Stimulated activated CD8-positive, alpha-beta memory T cell treated with anti-CD3 and anti-CD28 coated beads, Interleukin-15, amount 100 ng/mL, for 48 hours (primary cell): ENCODE data around the gene LAMA2.

Source experiments
- DNase-seq, 2 donors: peaks; one replicate each; pipeline ENCODE4 v3.0.0-alpha.2; 2020; ENCODE audit warnings: low read depth in 2 of 2

The LAMA2 gene

DNA sequence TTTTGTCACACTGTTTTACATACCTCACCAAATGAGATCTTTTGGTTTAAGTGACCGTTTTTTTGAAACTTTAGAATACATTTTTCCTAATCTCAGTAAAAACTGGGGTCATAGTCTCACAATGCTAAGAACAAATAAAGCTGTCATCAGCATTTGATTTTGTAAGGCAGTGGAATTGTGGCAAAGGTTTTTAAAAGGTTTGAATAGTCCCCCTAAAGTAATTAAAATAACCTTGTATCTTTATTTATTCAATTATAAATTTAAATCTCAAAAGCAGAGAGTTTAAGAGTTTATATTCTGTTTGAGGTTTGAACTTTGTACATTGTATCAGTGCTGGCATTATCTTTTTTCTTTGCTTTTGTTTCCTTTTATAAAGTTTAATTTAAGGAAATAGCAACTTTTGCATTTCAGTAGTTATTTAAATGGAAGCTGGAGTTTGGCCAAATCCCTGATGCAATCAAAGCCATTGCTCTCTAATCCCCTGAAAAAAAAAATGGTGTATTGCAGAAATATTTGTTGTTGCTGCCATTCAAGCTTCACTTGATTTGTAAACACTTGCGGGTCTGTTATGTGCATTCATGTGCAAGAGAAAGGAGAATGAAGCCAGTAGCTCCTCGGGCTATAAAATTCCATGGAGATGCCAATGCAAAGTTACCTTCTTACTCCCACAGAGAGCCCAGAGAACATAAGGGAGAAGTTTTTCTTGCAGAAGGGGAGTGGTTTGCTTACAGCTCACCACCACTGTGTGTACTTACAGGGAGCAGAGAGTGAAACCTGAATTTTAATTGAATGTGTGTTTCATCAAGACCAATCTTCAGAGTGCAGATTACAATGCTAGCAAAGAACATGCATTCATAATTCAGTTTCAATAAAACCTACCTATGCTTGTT is 435.2 kb downstream of the LAMA2 start:
- no peak for DNase-seq

DNA sequence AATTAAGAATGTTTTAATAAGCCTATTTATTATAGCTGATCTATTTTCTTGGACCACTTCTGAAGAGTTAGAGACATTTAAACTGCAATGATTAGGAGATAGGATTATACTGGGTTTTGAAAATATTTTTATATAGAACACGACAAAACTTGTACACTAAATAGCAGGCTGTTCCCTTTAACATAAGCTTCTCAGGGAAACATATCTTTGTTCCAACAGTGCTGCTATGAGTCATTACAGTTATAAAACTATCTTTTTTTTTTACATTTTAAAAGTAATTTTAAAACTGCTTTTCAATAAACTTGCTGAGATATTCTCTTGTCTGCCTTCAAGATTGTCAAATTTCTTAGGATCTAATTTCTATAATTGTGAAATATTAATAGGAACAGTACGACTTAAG is 438.0 kb downstream of the LAMA2 start:
- DNase-seq: no peak

DNA sequence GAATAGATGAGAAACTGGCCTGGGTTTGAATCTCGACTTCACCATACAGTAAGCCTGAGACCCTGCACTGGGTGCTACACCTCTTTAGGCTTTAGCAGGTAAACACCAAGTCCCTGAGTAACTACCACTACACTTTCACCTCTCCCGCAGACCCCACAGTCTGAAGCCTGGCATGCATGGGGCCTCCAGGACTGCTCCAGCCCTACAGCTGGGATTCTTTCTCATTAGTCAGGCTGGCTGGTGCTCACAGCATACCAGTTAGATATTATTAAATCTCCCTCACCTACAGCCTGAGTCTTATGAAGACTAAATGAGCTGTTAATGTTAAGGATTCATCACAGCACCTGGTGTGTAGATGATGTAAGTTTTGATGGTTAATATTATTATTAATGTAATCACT is 438.4 kb downstream of the LAMA2 start:
- DNase-seq: no peak

DNA sequence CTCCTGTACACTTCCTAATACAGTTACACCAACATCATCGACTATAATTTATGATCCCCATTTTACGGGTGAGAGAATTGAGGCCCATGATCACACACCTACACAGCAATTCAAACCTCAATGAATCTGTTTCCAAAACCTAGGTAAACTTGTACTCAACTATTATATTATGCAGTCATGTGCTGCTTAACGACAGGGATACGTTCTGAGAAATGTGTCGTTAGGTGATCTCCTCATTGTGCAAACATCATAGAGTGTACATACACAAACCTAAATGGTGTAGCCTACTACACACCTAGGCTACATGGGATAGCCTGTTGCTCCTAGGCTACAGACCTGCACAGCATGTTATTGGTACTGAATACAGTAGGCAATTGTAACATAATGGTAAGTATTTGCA is 441.4 kb downstream of the LAMA2 start:
- no peak for DNase-seq

DNA sequence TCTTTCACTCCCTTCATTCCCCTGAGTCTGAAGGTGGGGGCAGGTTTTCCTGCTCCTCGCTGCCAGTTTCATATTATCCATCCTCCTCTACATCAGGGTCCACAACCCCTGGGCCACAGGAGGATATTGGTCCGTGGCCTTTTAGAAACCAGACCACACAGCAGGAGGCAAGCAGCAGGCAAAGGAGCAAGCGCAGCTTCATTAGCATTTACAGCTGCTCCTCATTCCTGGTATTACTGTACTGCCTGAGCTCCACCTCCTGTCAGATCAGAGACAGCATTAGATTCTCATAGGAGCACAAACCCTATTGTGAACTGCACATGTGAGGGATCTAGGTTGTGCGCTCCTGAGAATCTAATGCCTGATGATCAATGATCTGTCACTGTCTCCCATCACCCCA is 446.7 kb downstream of the LAMA2 start:
- no peak for DNase-seq

DNA sequence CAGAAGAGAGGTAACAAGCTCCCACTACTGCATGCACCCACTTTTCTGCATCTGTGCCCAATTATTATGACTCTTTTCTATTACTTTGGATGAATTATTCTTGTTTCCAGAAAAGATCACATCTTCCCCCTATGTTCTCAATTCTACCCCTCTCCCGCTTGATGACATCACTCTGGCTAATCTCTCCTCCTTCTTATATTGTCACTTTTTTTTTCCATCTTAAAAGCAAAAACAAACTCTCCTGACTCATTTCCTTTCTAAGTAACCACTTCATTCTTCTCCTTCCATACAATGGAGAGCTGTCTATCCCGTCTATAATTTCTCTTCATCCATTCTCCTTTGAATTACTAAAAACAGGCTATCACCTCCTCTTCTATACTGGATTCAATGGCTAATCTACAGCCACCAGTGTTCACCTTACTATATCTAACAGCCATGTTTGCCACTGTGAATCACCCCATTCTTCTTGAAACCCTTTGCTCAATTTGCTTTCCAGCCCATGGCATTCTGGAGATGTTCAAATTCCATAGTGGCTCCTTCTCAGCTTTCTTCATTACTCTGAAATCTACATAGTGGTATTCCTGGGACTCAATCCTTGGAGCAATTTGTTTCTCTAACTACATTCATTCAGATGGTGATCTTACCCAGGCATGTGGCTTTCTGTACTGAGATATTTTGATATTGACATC is 448.7 kb downstream of the LAMA2 start:
- DNase-seq: no peak

DNA sequence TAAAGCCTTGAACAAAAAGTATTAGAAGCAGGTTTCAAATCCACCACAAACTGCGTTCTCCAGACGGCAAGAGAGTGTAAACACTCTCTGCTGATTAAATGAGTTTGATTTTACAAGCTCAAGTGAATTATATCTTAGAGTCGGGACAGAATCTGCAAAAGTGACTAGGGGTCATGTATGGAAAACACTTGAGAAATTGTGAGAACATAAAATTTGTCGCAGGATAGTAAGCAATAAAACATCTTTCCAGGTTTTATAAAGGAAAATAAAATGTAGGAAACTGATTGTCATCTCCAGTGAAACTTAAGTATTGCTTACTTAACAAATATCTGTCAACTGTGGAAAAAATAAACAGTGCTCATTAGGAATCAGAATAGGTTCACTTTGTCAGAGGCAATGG is 452.9 kb downstream of the LAMA2 start:
- no peak for DNase-seq

DNA sequence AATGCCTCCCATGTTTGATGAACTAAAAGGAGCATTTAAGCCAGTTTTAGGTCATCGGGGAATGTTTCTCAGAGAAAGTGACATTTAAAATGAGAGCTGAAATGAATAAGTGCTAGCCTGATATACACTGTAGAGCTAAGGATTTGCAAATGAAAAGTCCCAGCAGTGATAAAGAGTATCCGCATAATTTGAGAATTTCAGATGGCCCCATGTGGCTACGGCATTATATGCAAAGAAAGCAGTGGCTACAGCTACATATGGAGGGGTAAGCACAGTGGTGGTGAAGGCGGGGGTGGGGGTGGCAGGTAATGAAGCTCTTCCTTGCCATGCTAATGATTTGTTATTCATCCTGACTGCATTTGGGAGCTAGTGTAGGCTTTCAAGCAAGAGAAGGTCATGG is 455.7 kb downstream of the LAMA2 start:
- no peak for DNase-seq

DNA sequence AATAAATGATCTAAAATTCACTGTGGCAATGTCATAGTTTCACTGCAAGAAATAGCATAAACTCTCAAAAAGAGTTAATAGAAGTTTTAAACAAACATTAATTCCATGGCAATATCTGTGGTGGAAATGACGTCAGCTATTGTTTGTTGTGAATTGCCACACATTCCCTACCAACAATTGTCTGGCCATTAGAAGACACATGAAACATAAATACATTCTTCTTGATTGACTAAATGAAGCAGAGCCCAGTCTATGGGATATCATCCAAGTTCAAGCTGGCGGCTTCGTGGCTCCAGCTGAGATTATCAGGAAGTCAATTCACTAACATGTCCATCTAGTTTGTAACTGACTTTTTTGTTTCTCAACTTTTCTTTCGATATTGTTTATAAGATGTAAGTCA is 458.0 kb downstream of the LAMA2 start:
- no peak for DNase-seq

DNA sequence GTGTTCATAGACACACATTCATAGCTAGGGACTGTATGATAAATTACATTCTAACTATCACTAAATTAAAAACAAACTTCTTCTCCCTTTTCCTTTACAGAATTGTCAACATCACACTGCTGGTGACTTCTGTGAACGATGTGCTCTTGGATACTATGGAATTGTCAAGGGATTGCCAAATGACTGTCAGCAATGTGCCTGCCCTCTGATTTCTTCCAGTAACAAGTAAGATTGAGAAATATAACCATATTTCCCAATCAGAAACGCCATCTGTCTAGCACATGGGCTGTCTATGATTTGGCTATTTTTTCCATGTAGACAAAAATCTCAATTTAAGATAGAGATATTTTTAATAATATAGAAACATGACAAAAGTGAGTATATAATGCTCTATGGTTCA is 459.3 kb downstream of the LAMA2 start:
- no peak for DNase-seq

DNA sequence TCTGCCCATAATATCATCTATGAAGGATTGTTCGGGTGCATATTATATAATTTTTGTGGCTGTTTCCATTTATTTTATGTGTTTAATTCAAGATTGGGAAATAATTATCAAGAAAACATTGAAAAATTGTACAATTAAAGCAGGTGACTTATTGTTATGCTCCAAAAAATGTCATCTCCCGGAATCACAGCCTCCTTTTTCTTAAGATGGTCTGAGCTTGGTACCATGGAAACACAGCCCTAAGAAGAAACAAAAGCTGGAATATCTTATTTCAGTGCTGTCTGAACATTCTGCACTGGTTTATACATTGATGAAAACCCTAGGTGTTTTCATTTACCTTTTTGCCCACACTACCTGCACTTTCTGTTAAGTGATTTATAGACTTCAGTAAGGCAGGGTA is 459.9 kb downstream of the LAMA2 start:
- no peak for DNase-seq

DNA sequence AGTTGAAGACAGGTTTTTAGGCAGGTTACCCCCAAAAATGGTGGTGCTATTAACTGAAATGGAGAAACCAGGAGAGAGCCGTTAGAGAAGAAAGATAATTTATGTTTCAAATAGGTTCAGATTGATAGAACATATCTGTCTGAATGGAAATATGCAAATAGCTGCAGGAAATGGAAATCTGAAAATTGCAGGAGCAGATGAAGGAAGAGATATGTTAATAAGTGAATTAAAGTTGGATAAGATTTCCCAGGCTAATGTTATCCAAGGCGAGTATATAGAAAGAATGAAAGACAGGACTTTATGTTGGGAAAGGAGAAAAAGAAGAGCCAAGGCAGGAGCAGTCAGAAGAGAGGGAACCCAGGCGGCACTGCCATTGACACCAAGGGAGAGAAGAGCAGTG is 461.4 kb downstream of the LAMA2 start:
- DNase-seq: no peak

DNA sequence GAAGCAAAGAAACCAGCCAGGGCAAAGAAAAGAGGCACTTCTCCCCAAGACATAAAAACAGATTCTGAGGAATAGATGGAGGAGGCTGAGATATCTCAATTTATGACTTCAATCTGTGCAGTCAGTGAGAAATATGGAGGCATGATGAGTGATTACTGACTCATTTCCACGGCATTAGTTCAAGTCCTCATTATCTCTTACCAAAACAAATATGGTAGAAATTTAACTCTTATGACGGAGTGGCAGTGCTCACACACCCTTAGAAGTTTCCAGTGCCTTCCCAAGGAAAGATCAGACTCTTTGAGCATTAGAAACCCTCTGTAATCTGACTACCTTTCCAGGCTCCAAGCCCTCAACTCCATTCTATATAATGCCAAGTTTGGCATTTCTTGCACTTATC is 463.0 kb downstream of the LAMA2 start:
- no peak for DNase-seq

DNA sequence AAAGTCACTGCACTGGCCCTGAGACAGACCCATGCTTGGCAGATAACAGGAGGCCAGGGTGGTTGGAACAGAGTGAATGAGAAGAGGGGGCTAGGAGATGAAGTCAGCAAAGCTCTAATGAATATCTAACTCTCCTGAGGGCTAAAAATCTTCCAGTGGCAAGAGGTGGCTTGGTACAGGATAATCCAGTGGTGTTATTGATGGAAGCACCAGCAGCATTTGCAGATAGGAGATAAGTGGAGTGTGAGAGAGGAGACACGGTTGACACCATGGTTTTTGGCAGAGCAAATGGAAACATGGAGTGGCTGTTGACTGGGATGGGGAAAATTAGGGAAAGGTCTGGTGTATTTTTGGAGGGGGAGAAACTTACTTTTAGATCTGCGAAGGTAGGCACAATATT is 464.0 kb downstream of the LAMA2 start:
- no peak for DNase-seq

DNA sequence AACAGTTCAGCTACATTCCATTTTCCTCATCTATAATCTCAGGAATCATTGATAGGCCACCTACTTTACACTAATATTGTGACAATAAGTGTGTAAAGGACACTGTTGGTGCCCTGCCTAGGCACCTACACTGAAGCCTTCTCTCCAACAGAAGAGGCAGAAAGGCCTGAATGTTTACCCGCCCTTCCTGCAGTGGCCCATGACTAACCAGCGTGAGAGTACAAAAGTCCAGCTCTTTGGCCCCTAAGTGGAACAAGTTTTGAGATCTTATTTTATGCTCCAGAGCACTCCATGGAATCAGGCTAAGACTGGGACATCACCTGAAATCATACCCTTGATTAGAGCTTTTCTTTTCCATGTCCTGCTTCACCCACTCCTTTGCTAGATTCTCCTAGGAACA is 467.3 kb downstream of the LAMA2 start:
- no peak for DNase-seq

DNA sequence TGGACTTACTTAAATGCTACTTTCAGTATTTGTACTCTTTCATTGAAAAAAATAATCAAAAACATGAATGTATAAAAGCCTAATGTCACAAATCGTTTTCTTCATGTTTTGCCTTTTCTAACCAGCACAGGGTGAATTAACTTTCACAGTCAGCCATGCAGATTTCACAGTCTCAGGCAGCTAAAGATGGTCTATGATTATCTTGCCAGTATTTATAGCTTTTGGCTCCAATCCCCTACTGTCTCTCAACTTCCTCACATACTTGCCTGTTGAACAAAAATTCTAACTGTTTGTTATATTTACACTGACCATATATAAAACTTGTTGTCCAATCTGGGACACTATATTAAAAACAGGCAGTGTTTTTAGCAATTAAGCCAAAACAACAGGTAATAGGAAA is 468.9 kb downstream of the LAMA2 start:
- no peak for DNase-seq

DNA sequence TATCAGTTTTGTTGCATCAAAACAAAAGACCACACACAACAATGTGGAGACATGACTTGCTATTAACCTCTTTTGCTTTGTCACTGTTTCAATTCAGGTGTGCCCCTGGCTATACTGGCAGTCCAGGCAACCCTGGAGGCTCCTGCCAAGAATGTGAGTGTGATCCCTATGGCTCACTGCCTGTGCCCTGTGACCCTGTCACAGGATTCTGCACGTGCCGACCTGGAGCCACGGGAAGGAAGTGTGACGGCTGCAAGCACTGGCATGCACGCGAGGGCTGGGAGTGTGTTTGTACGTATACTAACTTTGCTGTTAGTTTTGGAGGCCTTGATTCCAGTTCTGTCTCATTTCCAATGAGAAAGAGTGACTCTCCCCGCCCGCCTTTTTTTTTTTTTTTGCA is 470.1 kb downstream of the LAMA2 start:
- no peak for DNase-seq

DNA sequence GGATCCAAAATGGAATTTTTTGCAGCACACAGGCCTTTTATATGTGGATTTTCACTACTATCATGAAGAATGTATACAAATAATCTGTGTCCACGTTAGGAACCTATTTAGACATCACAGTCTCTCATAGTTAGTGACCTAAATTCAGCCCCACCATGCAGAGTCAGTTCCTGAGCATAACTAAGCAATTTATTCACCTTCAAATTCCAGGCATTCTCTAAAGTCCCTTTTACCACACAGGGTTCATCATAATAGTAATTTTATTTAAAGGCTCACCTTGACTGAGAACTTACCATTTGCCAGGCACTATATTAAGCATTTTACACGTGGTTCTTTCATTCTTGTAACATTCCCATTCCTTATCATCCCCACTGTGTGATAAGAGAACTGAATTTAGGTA is 473.2 kb downstream of the LAMA2 start:
- no peak for DNase-seq

DNA sequence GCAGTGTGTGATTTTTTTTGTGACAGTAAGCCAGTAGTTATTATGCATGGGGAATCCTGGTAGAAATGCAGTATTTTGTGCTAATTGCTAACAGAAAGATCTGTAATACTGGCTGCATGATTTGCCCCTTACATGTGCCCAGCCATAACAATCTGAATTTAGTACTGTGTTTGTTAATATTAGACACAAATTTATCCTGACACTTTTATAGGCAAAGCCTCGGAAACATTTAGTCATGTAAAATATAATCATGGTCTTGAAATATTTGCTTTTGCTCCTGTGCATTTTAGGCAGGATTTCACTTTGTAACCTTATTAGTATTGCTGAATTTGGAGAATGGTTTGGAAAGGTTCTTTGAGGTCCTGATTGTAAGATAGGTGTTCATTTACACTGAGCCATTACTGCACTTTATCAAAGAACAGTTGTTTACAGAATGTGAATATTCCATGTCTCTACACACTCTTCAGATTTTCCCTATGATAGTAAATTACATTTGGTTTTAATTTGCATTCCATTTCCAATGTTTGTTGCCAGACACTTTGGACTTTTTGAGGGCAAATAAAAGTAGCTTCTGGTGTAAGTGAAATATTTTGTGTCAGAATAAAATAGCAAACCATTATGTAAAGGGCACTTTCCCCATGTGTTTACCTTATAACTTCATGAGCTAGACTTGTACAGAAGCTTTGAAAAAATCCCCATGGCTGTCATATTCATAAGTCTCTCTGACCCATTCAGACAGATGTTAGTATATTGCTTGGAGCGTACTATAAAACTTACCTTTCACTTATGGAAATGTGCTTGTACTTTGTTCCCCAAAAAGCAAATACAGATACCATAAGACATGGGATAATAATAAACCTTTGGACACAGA is 477.1 kb downstream of the LAMA2 start:
- no peak for DNase-seq

DNA sequence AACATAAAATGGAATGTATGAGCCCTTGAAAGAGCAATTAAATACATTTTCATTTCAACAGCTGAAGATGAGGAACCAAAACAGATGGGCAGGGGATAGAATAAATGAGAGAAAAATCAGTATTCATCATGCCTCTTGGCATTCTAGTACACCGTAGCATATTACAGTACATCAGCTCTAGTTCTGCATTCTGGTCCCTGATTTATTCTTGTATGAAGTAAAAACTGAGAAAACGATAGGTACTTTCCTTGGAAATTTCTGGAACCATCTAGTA is 477.7 kb downstream of the LAMA2 start:
- no peak for DNase-seq

DNA sequence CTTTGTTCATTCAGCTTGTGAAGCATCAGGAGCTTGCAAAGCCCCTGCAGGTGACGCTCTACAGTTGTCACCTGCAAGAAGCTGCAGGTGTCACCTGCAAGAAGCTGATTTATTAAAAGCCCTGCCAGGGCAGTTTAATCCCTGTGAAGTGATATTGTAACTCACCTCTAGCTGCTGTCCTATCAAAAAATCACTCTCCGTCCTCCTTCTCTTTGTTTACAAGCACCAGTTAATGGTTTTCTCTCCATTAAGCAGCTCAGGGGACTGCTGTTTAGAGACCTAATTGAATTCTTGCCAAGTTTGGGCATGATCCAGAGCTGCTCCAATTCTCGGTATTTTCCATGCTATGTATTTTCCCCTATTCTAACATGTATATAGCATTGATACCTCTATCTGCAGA is 481.1 kb downstream of the LAMA2 start:
- DNase-seq: no peak

DNA sequence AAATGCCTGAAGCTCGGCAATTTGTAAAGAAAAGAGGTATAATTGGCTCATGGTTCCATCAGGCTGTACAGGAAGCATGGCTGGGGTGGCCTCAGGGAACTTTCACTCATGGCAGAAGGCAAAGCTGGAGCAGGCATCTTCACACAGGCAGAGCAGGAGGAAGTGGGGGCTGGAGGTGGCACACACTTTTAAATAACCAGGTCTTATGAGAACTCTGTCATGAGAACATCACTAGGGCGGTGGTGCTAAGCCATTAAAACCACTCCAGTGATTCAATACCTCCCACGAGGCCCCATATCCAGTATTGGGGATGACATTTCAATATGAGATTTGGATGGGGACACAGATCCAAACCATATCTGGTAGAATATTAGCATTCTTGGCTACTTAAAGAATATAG is 481.8 kb downstream of the LAMA2 start:
- no peak for DNase-seq

DNA sequence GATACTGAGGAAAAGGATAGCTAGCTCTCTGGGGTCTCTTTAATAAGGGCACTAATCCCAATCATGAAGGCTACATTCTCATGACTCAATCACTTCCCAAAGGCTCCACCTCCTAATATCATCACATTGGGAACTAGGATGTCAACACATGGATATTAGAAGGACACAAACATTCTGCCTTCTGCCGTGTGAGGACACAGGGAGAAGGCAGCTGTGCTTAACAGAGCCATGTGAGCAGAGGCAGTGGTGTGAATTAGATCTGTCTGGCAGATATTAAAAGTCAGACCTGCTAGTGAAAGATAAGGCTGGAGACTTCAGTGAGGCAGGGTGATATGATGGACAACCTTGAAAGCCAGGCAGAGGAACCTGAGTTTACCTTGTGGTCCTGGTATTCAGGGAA is 485.1 kb downstream of the LAMA2 start:
- DNase-seq: no peak
